ENCODE results near the gene DNAH10. TPM values are rescaled to one million over a fixed set of nuclear protein-coding genes. Genes with fewer than 3 reads are reported as not detected.
"Not testable (repeated sequence)": the region's sequence is repeated elsewhere in the genome, so short reads cannot be mapped to it uniquely, and the experiment has no call there.

Gene DNAH10
- total RNA-seq, 1 donor from 2014 or later, result 0.99 TPM

DNA sequence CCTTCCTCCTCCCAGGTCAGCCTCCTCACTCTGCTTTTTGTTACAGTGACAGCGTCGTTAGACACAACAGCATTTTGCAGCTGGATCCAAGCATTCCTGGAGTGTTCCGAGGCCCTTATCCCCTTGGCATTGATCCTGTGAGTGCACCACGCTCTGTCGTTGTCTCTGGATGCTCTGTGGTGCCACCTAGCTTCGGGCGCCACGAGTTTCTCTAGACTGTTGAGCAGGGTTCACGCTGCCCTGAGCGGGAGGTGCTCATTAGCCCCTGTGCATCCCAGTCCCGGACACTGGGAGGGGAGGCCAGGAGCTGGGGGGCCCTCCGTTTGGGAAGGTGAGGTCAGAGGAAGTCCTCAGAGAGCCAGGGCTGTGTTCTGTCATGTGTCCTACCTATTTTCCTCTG, 17.3 kb upstream of the DNAH10 start:
- DNase-seq, result no peak

DNA sequence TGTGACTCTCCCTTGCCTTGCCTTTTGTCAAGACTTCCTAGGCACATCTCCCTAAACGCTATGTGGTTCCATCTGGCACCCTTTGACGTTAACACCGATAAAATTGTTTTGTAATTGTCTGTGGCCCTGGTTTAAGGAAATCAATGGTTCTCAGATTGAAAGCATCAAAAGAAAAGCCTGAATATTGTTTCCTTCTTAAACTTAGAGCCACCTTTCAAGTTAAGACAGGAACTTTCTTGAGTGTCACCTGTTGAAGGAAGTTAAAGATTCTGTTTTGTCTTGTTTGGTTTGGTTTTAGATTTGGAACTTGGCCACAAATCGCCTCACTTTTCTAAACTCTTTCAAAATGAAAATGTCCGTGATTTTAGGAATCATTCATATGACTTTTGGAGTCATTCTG, 14.8 kb upstream of the DNAH10 start:
- no peak for DNase-seq

DNA sequence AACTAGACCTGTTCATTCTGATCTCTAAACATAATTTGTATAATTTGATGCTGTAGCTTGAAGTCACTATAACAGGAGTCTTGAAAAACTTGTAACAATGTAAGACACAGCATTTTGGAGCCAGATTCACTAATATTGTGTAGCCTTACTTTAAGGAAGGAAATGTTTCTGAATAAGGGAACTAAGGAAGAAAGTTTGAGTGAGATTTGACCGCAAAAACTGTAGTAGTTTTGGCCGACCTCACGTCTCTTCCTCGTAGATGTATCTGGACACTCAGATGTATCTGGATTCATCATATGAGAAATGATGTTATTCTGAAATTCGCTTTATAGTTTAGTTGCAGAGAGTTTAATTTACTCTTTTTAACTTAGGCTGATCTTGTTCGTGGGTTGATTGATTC, 13.9 kb upstream of the DNAH10 start:
- DNase-seq, result no peak

DNA sequence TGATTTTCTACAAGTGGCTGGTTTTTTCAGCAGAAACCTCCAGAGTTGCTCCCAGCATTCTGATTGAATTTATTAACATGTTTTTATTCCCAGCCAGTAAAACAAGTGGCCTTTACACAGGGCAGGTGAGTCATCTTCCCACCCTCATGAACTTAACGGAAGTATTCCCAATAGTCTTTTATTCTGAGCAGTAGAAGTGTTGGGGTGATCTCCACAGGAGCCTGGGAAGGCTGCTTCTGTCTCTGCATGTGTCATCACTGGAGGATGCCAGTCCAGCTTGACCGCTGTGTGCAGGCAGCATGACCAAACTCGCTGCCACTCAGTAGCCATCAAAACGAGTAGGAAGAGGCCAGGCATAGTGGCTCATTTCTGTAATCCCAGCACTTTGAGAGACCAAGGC, 13.4 kb upstream of the DNAH10 start:
- no peak for DNase-seq

DNA sequence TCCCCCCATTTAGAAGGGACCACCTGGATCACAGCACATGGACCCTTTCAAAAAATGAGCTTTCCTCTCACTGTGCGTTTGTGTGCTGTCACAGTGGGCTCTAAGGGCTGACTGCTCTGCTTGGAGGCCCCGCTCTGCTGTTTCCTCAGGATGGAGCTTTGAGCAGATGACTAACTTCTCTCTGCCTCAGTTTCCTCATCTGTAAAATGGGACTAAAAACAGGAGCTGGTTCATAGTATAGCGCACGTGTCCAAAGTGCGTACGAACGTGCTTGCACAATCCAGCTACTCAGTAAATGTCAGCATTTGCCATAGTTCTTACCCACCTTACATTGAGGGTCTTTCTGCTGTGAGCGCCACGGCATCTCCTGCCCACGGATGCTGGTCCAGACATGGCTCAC, 12.7 kb upstream of the DNAH10 start:
- DNase-seq, result no peak

DNA sequence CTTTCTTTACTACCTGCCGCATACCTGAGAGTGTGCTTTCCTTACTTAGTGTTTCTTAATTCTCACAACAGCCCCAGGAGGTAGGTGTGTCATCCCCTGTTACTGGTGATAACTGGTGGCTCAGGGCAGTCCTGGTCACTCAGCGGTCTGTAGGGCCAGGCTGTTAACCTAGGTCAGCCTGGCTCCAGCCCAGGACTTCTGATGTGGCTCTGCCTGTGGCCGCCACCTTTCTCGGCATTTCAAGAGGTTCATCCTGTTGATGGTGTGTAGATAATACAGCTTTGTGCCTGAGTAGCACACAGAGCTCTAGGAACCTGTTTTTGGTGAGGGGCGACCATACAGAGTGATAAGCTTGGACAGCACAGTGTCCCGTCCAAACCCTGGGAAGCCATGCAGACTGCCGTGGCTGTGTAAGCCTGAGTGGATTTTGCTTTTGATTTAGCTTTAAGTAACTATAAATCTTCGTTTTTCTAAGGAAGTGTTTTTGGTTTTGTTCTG, 11.9 kb upstream of the DNAH10 start:
- no peak for DNase-seq

DNA sequence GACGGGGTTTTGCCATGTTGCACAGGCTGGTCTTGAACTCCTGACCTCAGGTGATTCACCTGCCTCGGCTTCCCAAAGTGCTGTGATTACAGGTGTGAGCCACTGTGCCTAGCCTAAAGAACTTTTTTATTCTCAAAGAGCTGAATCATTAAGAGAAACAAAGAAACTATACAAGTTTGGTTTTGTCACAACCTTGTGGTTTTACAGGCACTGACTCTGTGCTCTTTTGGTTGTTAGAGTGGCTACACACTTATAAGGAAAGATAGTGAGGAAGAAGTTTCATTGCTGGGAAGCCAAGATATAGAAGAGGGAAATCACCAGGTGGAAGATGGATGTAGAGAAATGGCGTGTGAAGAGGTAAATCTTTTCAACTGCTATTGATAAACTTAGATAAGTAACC, 10.1 kb upstream of the DNAH10 start:
- no peak for DNase-seq

DNA sequence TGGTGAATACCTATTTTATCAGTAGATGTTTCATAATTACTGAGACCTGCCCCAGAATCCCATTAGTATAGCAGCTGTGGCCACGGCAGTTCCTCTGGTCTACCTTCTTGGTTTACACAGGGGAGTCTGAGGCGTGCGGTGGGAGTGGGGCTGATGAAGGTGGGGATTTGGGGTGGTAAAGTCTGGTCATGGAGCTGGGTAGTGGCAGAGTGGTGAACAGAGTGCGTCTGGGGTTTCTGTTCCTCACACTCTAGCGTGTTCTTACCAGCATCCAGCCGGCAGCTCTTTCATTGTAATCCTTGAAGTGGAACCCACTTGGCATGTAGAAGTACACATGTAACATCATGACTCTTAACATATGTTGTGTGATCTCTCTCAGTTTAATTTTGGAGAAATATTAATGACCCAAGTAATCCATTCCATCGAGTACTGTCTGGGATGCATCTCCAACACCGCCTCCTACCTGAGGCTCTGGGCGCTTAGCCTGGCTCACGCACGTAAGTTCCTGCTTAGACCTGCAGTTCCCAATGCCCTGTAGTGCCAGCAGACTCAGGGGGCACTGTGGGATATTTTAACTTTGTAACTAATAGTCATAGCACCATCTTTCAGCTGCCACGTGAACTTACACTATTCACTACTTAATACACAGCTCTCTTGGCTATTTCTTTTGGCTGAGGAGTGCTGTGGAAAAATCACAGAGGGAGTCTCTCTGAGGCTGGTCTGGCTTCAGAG, 7.9 kb upstream of the DNAH10 start:
- DNase-seq, result no peak

DNA sequence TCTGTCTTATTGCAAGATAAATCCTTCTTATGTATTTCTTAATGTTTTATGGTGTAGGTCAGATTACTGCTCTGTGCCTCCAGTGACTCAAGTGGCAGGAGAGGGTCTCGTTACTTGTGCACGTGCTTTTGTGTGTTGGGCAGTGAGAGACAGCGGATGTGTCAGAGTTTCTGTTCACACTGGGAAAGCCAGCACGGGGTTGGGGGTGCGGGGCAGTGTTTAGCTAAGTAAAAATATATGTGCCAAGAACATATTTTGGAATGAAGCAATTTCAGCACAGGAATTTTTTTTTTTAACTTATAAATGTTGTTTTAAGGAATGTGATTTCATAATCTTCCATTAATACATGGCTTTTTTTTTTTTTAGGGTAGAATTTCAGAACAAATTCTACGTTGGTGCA, 4.5 kb upstream of the DNAH10 start:
- DNase-seq, result peak; percentile 1

DNA sequence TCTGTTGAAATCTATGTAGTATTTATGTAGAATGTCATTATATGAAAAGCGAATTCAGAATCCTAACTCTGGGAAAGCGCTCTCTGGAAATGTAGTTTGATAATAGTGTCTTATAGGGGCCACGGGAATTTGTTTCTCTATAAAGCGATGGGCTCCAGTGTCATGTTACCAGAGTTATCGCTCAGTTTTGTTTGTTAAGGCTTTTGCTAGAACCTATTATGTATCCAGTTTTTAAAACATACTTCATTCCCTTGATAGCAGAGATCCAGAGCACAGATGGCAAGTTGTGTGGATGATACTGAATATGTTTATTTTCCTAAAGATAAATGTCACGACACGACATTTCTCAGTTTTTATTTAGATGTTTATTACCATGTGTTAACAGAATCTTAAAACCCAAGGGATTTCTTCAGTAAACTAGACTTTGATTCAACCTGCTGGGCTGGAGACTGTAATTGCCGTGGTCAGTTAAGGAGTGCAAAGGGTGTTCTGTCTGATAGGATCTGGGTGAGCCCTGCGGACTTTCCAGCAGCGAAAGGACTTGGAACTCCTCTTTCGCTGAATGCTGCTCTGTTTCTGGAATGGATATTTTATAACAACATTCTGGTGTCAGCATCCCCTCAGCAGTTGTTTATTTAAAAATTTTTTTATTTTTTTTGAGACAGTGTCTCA, 1.7 kb upstream of the DNAH10 start:
- DNase-seq, result no peak

DNA sequence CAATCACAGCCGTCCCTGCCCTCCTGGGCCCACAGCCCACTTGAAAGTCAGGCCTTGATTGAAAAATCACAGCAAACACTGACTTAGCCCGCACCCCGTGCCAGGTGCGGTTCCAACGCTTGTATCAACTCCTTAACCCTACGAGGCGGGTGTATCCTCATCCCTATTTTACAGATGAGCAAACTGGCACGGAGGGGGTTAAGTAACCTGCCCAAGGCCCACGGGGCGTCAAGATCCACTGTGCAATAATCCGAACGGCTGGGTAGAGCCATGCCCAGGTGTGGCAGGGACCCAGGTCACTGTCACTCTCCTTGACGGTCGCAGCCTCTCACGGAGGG, 583 bp downstream of the DNAH10 start:
- DNase-seq, result no peak

DNA sequence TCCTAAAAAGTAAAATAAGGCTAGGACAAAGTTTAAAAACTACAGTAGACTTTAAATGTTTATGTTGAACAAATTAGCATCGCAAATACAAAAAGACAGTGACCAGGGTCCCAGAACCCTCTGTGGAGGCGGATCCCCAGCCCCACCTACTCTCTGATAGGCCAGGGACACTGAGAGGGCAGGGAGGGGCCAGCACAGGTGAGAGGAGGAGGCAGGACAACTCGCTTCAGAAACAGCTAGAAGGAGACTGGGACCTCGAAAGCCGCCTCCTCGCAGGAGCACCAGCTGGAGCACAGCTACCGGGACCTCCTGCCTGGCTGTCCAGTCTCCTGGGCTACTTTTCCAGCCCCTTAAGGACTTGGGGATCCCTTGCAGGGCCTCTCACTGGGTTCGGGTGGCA, 992 bp downstream of the DNAH10 start:
- DNase-seq, result no peak

DNA sequence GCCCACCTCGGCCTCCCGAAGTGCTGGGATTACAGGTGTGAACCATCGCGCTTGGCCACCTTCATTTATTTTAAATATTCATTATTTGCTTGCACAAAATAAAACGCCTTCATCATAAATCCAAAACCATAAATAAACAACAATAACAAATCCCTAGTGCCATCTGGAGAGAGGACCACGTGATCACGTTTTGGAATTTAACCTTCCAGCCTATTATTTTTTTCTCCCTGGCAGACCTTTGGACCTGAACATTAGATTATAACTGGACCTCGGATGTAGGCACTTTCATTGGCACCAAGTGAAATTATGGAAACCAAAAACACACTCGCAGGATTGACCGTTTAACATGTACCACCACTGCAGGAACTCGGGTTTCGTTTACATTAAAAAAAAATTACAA, 2.0 kb downstream of the DNAH10 start:
- DNase-seq, result no peak

DNA sequence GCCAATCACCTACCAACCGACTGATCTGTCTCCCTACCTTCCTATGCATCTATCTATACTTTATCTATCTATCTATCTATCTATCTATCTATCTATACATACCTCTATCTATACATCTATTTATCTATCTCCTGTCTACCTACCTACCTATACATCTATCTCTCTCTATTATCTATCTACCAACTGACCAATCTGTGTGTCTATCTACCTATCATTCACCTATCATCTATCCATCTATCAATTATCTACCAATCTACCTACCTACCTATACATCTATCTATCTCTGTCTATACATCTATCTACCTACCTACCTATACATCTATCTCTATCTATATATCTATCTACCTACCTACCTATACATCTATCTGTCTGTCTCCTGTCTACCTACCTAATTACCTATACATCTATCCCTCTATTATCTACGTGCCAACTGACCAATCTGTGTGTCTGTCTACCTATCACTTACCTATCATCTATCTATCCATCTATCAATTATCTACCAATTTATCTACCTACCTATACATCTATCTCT, 3.5 kb downstream of the DNAH10 start:
- no peak for DNase-seq

DNA sequence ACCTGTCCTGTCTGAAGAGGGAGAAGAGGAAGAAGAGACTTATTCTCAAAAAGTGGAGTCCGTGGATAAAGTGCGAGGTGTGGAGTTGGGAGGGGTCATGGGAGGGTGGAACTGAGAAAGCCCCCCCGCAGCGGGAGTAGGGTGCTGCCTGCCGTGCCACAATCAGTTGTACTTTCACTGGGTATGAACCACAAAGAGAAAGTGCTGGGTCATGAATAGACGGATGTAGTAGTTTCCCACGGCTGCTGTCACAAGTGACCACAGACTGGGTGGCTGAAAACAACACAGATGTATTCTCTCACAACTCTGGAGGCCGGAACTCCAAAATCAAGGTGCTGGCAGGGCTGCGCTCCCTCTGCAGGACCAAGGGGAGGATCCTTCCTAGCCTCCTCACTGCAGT, 5.5 kb downstream of the DNAH10 start:
- no peak for DNase-seq

DNA sequence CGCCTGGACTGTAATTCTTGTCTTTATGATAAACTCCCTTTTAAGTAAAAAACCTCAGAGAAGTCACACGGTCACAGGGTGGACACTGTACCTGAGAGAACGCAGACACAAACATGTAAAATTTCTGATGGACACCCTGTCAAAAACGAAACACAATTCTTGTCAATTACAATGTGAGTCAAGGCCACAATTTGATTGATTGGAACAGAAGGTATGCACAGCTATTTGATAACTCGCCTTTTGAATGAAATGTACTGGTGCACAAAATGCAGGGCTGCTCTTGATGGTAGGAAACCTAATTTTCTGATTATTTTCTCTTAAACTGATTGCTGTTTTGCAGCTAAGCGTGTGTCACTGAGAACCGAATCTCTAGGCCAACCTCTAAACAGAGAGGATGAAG, 9.2 kb downstream of the DNAH10 start:
- DNase-seq, result no peak

DNA sequence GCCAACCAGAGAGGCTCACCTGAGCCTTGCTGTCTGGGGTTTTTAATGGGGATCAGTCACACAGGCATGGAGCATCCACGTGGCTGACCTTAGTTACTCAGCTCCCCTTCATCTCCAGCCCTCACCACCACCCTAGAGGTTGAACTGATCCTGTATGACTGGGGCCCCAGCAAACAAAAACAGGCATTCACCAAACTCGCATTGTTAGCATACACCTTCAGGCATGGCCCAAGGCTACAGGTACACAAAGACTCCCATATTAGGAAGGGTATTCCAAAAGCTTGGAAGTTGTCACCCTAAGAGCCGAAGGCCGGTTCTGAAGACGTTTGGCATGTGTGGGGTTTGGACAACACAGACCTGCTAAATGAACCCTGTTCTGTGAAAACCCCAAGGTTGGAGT, 10.0 kb downstream of the DNAH10 start:
- no peak for DNase-seq

DNA sequence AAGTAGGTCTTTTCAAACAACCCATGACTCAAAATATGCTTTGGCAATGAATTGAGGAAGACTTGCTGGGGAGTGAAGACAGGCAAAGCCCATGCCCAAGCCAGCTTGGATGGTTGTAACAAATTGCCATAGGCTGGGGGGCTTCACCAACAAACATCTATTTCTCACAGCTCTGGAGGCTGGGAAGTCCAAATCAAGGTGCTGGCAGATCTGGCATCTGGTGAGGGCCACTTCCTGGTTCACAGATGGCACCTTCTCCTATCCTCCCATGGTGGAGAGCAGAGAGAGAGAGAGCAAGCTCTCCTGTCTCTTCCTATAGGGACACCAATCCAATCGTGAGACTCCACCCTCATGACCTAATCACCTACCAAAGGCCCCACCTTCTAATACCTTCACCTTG, 11.3 kb downstream of the DNAH10 start:
- no peak for DNase-seq

DNA sequence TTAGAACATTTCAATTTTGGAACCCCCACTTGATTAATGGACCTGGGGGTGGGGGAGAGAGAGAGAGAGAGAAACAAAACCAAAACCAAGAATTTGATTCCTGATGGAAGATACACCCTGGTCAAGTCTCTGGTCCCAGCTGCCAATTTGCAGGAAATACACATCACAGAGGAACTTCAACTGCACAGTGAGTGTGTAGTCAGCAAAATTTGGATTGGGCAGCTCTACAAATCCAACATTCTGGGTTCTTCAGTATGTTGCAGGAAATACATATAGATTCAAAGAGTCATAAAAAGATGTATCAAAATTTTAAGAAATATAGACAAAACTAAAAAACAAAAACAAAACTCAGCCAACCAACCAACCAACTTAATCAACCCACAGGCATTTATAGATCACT, 17.4 kb downstream of the DNAH10 start:
- no peak for DNase-seq

DNA sequence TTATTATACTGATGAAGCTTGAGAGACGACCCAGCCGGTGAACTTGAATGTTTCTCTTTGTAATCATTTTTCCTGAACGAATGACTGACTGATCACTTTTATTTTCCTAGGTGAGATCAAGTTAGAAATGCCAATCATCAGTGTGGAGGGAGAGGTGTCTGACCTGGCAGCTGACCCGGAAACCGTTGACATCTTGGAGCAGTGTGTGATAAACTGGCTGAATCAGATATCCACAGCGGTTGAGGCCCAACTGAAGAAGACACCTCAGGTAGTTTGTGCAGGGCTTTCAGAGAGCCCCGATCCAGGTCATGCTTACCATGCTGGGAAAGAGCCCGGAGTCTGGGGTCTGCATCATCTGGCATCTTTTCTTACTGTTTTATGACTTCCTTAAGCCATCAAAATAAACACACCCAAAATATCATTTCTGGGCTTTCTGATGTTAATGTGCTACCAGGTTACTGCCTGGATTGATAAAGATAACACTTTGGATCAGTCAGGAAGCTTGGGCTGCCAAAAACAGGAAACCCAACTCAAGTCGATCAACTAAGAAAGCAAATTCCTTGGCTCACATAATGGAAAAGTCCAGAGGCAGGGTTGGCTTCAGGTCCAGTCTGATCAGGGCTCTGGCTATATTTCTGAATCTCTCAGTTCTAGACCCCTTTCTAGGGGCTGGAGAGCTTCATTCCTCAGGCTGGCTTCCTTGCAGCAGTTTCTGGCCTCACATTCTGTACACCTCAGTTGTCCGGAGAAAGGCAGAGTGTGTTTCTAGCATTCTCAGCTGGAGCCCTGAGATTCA, 21.1 kb downstream of the DNAH10 start:
- DNase-seq, result no peak

DNA sequence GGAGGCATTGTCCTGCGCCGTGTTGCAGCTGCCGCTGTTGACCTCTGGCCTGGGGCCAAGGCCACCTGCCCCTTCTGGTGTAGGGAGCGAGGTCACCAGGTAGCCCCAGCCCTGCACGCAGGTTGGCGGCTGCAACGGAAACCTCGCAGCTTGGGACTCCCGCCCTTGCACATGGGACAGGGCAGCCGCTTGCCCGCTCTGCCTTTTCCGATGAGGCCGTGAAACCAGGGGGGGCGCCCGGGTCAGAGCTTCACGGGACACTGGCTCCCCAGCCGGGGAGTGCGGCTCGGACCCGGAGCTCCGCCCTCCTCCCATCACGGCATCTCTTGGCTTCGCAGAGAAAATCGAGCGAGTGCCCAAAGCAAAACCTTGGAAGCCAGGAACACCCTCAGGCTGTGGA, 25.4 kb downstream of the DNAH10 start:
- no peak for DNase-seq

DNA sequence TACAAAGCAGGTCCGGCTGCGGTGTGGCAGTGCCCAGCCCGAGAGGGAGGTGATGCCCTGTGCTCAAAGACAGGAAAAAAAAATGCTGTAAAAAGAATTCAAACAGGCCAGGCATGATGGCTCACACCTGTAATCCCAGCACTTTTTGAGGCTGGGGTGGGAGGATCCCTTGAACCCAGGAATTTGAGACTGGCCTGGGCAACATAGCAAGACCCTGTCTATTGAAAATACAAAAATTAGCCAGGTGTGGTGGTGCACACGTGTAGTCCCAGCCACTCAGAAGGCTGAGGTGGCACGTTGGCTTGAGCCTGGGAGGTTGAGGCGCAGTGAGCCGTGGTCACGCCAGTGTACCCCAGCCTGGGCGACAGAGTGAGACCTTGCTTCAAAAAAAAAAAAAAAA, 26.4 kb downstream of the DNAH10 start:
- DNase-seq, result no peak

DNA sequence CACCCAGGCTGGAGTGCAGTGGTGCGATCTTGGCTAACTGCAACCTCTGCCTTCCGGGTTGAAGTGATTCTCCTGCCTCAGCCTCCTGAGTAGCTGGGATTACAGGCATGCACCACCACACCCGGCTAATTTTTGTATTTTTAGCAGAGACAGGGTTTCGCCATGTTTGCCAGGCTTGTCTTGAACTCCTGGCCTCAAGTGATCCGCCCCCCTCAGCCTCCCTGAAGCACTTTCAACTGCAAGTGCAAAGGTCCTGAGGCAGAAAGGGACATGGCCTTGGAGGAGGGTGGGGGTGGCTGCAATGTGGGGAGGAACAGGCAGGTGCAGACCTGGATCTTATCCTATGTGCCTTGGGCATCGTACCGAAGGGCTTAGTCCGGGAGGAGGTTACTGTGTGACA, 27.3 kb downstream of the DNAH10 start:
- not testable (repeated sequence) for DNase-seq
